ENCODE results near the gene CSRP1. TPM values are rescaled to one million over a fixed set of nuclear protein-coding genes. Genes with fewer than 3 reads are reported as not detected.
"Not testable (repeated sequence)": the region's sequence is repeated elsewhere in the genome, so short reads cannot be mapped to it uniquely, and the experiment has no call there.

The CSRP1 gene
- polyA plus RNA-seq, 1 experiment, result 957 TPM

DNA sequence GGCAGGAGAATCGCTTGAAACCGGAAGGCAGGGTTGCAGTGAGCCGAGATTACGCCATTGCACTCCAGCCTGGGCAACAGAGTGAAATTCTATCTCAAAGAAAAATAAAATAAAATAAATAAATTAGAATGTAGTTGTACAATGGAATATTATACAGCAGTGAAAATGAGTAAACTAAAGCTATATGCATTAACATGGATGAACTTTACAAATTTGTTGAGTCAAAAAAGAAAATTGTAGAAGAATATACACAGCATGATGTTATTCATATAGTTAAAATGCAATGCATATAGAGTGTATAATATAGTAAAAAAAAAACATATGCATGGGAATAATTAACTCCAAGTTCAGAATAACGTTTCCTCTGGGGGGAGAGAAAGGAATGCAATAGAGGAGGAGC is 21.0 kb upstream of the CSRP1 start:
- Histone ChIP-seq H3K36me3 (ENCODE audit: control insufficient read depth, insufficient read depth, low read length) (no peaks in the 10 kb centered on the region), H3K27me3 (ENCODE audit: control insufficient read depth, insufficient read depth, low read length) (no peaks in the 10 kb centered on the region), H3K4me3 (ENCODE audit: low read depth, low read length) (no peak overlapping the region)
- ChIA-PET POLR2A (no interaction called here), CTCF (interaction anchor here (0.6 to 1.0 kb wide), 4 partner anchors 14 to 265 kb away, joined by 3 to 4 read pairs (median 3); no protein-coding TSS in a partner anchor)
- DNase-seq (ENCODE audit: low read depth), result no peak
- no peak for TF ChIP-seq CTCF (IDR thresholded peaks at IDR 0.05; ENCODE audit: insufficient read depth, low read depth, low read length)

GRCh38 chr1:201525193-201525778 is 18.4 kb upstream of the CSRP1 start:
- CTCF ChIA-PET, result interaction anchor here (0.6 to 1.5 kb wide), 8 partner anchors 9 to 270 kb away, joined by 3 to 9 read pairs (median 4); no protein-coding TSS in a partner anchor
- no peak for TF ChIP-seq CTCF (IDR thresholded peaks at IDR 0.05; ENCODE audit: insufficient read depth, low read depth, low read length)
- Histone ChIP-seq H3K27me3 (ENCODE audit: control insufficient read depth, insufficient read depth, low read length) (no peaks in the 10 kb centered on the region), H3K4me3 (ENCODE audit: low read depth, low read length) (no peak overlapping the region), H3K36me3 (ENCODE audit: control insufficient read depth, insufficient read depth, low read length) (no peaks in the 10 kb centered on the region)
- DNase-seq (ENCODE audit: low read depth), result no peak
- POLR2A ChIA-PET, result no interaction called here

DNA sequence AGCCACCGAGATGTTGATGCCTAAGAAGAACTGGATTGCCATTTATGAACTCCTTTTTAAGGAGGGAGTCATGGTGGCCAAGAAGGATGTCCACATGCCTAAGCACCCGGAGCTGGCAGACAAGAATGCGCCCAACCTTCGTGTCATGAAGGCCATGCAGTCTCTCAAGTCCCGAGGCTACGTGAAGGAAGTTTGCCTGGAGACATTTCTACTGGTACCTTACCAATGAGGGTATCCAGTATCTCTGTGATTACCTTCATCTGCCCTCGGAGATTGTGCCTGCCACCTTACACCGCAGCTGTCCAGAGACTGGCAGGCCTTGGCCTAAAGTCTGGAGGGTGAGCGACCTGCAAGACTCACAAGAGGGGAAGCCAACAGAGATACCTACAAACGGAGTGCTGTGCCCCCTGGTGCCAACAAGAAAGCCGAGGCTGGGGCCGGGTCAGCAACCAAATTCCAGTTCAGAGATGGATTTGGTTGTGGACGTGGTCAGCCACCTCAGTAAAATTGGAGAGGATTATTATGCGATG is 13.2 kb upstream of the CSRP1 start:
- CTCF ChIA-PET, result interaction anchor here (0.6 to 4.1 kb wide), 4 partner anchors 7 to 184 kb away, joined by 3 to 34 read pairs (median 9); no protein-coding TSS in a partner anchor
- H3K27me3 ChIP-seq (ENCODE audit: control insufficient read depth, insufficient read depth, low read length); H3K4me3 ChIP-seq (ENCODE audit: low read depth, low read length); DNase-seq (ENCODE audit: low read depth); H3K36me3 ChIP-seq (ENCODE audit: control insufficient read depth, insufficient read depth, low read length); POLR2A ChIA-PET: not testable (repeated sequence)

DNA sequence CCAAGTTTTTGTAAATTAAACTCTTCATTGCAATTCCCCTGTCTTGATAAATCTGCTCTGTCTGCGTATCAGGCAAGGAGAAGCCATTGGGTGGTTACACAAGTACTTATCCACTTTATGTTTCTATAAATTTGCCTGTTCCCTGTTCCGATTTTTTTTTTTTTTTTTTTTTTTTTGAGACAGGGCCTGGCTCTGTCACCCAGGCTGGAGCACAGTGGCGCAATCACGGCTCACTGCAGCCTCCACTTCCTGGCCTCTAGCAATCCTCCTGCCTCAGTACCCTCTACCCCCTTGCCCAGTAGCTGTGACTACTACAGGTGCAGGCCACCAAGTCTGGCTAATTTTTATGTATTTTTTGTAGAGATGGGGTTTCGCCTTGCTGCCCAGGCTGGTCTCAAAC is 11.1 kb upstream of the CSRP1 start:
- POLR2A ChIA-PET, result no interaction called here

GRCh38 chr1:201517631-201518030 is 10.7 kb upstream of the CSRP1 start:
- ChIA-PET POLR2A (no interaction called here), CTCF (interaction anchor here (0.7 to 27.3 kb wide), 4 partner anchors 18 to 91 kb away, joined by 3 to 650 read pairs (median 3); no protein-coding TSS in a partner anchor)
- no peak overlapping the region for H3K4me3 ChIP-seq (ENCODE audit: low read depth, low read length)
- no peak for DNase-seq (ENCODE audit: low read depth)
- H3K36me3 ChIP-seq (ENCODE audit: control insufficient read depth, insufficient read depth, low read length), result no peaks in the 10 kb centered on the region
- TF ChIP-seq CTCF (IDR thresholded peaks at IDR 0.05; ENCODE audit: insufficient read depth, low read depth, low read length), result no peak
- no peaks in the 10 kb centered on the region for H3K27me3 ChIP-seq (ENCODE audit: control insufficient read depth, insufficient read depth, low read length)

More for the DNA sequence above, 11.1 kb upstream of the CSRP1 start:
- CTCF ChIA-PET, result interaction anchor here (0.7 to 27.3 kb wide), 5 partner anchors 13 to 92 kb away, joined by 3 to 650 read pairs (median 3); no protein-coding TSS in a partner anchor
- Histone ChIP-seq H3K27me3 (ENCODE audit: control insufficient read depth, insufficient read depth, low read length) (no peaks in the 10 kb centered on the region), H3K36me3 (ENCODE audit: control insufficient read depth, insufficient read depth, low read length) (no peaks in the 10 kb centered on the region), H3K4me3 (ENCODE audit: low read depth, low read length) (no peak overlapping the region)
- DNase-seq (ENCODE audit: low read depth), result no peak
- no peak for TF ChIP-seq CTCF (IDR thresholded peaks at IDR 0.05; ENCODE audit: insufficient read depth, low read depth, low read length)
